DND-41 (cell line): Measurements from ENCODE around the gene SLC24A3.

Experiments used
- ATAC-seq: fragments of 200-7000 bp; cut with Tn5 transposase; 3 replicates; pipeline ENCODE4 v1.9.1; 2021; ENCODE audit warnings: low read depth; ENCODE audit not compliant: insufficient read depth
- DNase-seq: peaks from one replicate; pipeline ENCODE4 v3.0.0-alpha.2; 2020
- H2AFZ ChIP-seq: 2 replicates; pipeline ENCODE4 v1.6.0; 2012; ENCODE audit warnings: low read depth, low read length
- H3K27ac ChIP-seq: 2 replicates; pipeline ENCODE4 v1.5.1; 2012; ENCODE audit warnings: low read length, inconsistent platforms
- H3K27me3 ChIP-seq: fragments of 200-600 bp; sonication (generic); 2 replicates; pipeline ENCODE4 v1.6.0; 2012; ENCODE audit warnings: low read length, mild to moderate bottlenecking, inconsistent platforms; ENCODE audit not compliant: insufficient read depth, poor library complexity
- H3K36me3 ChIP-seq: 2 replicates; pipeline ENCODE4 v1.5.1; 2012; ENCODE audit warnings: low read length, inconsistent platforms; ENCODE audit not compliant: insufficient read depth
- H3K4me1 ChIP-seq: 2 replicates; pipeline ENCODE4 v1.5.1; 2012; ENCODE audit warnings: mild to moderate bottlenecking, low read length; ENCODE audit not compliant: insufficient read depth
- H3K4me2 ChIP-seq: 2 replicates; pipeline ENCODE4 v1.6.0; 2012; ENCODE audit warnings: mild to moderate bottlenecking, moderate library complexity, low read length, inconsistent platforms; ENCODE audit not compliant: insufficient read depth
- H3K4me3 ChIP-seq, 2 experiments: fragments of 200-600 bp in 1 of 2; shearing (Covaris generic) in 1 of 2; 2 replicates each; pipeline ENCODE4 v1.5.1; 2012 to 2016; ENCODE audit warnings: inconsistent platforms in 2 of 2, low read length in 2 of 2, mild to moderate bottlenecking in 2 of 2, low read depth in 1 of 2, moderate library complexity in 1 of 2
- H3K79me2 ChIP-seq: 2 replicates; pipeline ENCODE4 v1.6.0; 2012; ENCODE audit warnings: low read length, inconsistent platforms; ENCODE audit not compliant: insufficient read depth
- H3K9ac ChIP-seq: 2 replicates; pipeline ENCODE4 v1.6.0; 2012; ENCODE audit warnings: low read depth, mild to moderate bottlenecking, inconsistent platforms, low read length, moderate library complexity
- H3K9me3 ChIP-seq: 2 replicates; pipeline ENCODE4 v1.5.1; 2012; ENCODE audit warnings: low read length, moderate library complexity, mild to moderate bottlenecking, inconsistent platforms; ENCODE audit not compliant: insufficient read depth, severe bottlenecking
- H4K20me1 ChIP-seq: 2 replicates; pipeline ENCODE4 v1.6.0; 2012; ENCODE audit warnings: low read length; ENCODE audit not compliant: insufficient read depth
- CTCF ChIP-seq: IDR thresholded peaks from 2 replicates; pipeline ENCODE4 v1.5.1; 2012; ENCODE audit warnings: borderline replicate concordance, low read length, moderate library complexity, mild to moderate bottlenecking; ENCODE audit not compliant: poor library complexity, severe bottlenecking; ENCODE audit errors: extremely low read depth
- EZH2 ChIP-seq: IDR thresholded peaks from 3 replicates; pipeline ENCODE4 v1.6.1; 2012; ENCODE audit warnings: borderline replicate concordance, low read depth, mild to moderate bottlenecking, moderate library complexity, low read length, inconsistent platforms; ENCODE audit not compliant: severe bottlenecking

Gene SLC24A3

GRCh38 chr20:19588732-19589131 is 376.3 kb downstream of the SLC24A3 start:
- no peak overlapping the region for H3K4me3 ChIP-seq
- no peaks in the 10 kb centered on the region for H3K27me3 ChIP-seq

GRCh38 chr20:19589787-19590362 is 377.4 kb downstream of the SLC24A3 start:
- Histone ChIP-seq H3K4me2 (no peak overlapping the region), H3K79me2 (no peaks in the 10 kb centered on the region), H4K20me1 (no peaks in the 10 kb centered on the region), H2AFZ (no peak overlapping the region), H3K27me3 (no peaks in the 10 kb centered on the region), H3K4me3 (no peak overlapping the region), H3K9ac (no peak overlapping the region), H3K36me3 (no peaks in the 10 kb centered on the region), H3K9me3 (peaks cover 5% of the 10 kb centered on the region), H3K27ac (no peak overlapping the region), H3K4me1 (no peaks in the 10 kb centered on the region)
- no peak for DNase-seq
- TF ChIP-seq EZH2: no peak
- ATAC-seq: no peak

More at GRCh38 chr20:19588732-19589131, 376.3 kb downstream of the SLC24A3 start:
- Histone ChIP-seq H3K27ac (no peak overlapping the region), H3K9ac (no peak overlapping the region), H4K20me1 (no peaks in the 10 kb centered on the region), H3K4me1 (no peaks in the 10 kb centered on the region), H3K79me2 (no peaks in the 10 kb centered on the region), H2AFZ (no peak overlapping the region), H3K36me3 (no peaks in the 10 kb centered on the region), H3K9me3 (peaks cover 5% of the 10 kb centered on the region), H3K4me2 (no peak overlapping the region)
- ATAC-seq: no peak
- no peak for TF ChIP-seq EZH2
- DNase-seq: no peak

GRCh38 chr20:19590382-19590781 is 377.9 kb downstream of the SLC24A3 start:
- Histone ChIP-seq H3K9ac (no peak overlapping the region), H3K4me3 (no peak overlapping the region), H3K27ac (no peak overlapping the region), H3K4me2 (no peak overlapping the region), H4K20me1 (no peaks in the 10 kb centered on the region), H3K9me3 (peaks cover 5% of the 10 kb centered on the region), H3K79me2 (no peaks in the 10 kb centered on the region), H2AFZ (no peak overlapping the region), H3K4me1 (no peaks in the 10 kb centered on the region), H3K36me3 (no peaks in the 10 kb centered on the region), H3K27me3 (no peaks in the 10 kb centered on the region)
- DNase-seq: no peak
- no peak for ATAC-seq
- TF ChIP-seq CTCF: no peak
- TF ChIP-seq EZH2: no peak

GRCh38 chr20:19593762-19594161 is 381.3 kb downstream of the SLC24A3 start:
- Histone ChIP-seq H2AFZ (no peak overlapping the region), H3K27me3 (no peaks in the 10 kb centered on the region), H3K9ac (no peak overlapping the region), H4K20me1 (no peaks in the 10 kb centered on the region), H3K4me1 (no peaks in the 10 kb centered on the region), H3K36me3 (no peaks in the 10 kb centered on the region), H3K79me2 (no peaks in the 10 kb centered on the region), H3K9me3 (peaks cover 5% of the 10 kb centered on the region), H3K27ac (no peak overlapping the region), H3K4me3 (no peak overlapping the region), H3K4me2 (no peak overlapping the region)
- DNase-seq (no peak), ATAC-seq (no peak)
- TF ChIP-seq CTCF: no peak
- TF ChIP-seq EZH2: no peak
